HEK293T (cell line): ENCODE data around the gene CLMP.

Experiments
- FOXA1 ChIP-seq: fragments of 450-650 bp; IDR thresholded peaks from 2 replicates; pipeline ENCODE4 v1.6.1; 2016; ENCODE audit warnings: mild to moderate bottlenecking
- FOXM1 ChIP-seq: fragments of 450-650 bp; IDR thresholded peaks from 2 replicates; pipeline ENCODE4 v1.6.1; 2017; ENCODE audit warnings: mild to moderate bottlenecking, borderline replicate concordance
- SUZ12 ChIP-seq: fragments of 450-650 bp; IDR thresholded peaks from 2 replicates; pipeline ENCODE4 v1.6.1; 2016; ENCODE audit warnings: mild to moderate bottlenecking
- ZNF384 ChIP-seq: fragments of 450-650 bp; IDR thresholded peaks from 2 replicates; pipeline ENCODE4 v1.6.1; 2016

DNA sequence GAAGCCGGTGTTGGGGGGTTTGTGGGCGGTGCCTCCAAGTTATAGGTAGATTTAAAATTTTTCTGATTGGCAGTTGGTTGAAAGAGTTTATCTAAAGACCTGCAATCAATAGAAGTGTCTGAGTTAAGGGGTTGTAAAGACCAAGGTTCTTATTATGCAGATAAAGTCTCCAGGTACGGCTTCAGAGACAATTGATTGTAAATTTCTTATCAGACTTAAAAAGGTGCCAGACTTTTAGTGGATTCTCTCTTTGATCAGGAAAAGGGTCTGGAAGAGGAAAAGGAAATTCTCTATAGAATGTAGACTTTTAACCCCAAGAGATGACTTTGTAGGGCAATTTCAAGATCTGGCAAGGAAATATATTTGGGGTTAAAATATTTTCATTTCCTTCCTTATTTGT lies 25.2 kb downstream of the CLMP start:
- TF ChIP-seq FOXA1 (no peak), FOXM1 (no peak), SUZ12 (no peak), ZNF384 (no peak)
